Left hindlimb (tissue), 1 donor: Measurements from ENCODE around the gene HSFX2.
"Not testable (repeated sequence)": the region's sequence is repeated elsewhere in the genome, so short reads cannot be mapped to it uniquely, and the experiment has no call there.

Experiments
- DNase-seq: peaks from one replicate; pipeline ENCODE4 v3.0.0-alpha.2; 2018

HSFX2 gene

DNA sequence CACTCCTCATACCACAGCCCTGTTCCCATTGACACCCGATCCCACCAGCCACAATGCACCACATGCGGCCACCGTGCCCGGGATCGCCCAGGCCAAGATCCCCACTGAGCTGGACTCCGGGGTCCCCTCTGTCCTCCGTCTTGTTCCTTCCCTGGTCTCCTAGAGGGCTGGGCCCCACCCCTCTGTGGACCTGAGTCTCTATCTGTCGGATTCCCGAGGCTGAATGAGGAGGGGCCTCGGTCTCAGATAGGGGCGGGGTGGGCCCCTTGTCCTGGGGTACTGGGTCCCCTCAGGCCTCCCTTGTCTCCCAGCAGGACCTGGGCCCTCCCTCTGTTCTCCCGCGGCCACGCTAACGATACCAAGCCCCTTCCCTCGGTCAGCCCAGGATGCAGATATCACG is 9.5 kb downstream of the HSFX2 start:
- not testable (repeated sequence) for DNase-seq

GRCh38 chrX:149573456-149573855 is 21.7 kb downstream of the HSFX2 start:
- DNase-seq: not testable (repeated sequence)

DNA sequence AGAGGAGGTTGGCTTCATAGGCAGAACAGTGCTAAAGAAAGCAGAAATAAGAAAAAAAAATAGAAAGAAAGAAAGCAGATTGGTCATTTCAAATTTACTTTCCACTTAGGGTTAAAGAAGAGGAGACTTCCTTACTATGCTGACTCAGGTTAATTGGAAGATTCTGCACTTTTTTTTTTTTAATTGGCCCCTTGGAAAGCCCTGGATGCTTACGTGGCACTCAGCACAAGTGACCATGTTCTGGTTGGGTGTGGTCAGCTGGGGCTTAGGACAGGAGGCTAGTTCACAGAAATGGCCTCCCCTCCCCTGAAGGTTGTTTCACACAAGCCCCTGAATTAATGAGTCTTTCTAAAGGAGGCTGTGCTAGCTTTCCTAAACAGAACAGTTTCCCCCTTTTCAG is 22.4 kb downstream of the HSFX2 start:
- no peak for DNase-seq

- no peak for DNase-seq
Measured at GRCh38 chrX:149571770-149572169, 23.3 kb downstream of the HSFX2 start.

DNA sequence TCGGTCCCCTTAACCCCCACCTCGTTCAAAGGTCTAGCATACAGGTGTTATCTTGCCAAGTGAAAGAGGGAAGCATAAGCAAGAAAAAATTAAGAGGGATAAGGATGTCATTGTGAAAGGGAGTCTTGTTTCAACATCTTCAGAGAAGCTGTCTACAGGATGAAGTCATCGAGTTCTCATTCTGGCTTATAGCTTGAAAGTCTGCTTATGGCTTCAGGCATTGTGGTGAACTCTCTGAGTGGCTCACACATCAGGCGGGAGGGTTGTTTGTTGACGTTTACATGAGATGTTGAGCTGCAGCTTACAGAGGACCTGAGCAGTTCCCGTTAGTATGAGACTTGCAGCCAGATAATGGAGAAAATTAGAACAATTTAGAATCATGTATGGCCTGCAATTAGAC is 24.4 kb downstream of the HSFX2 start:
- no peak for DNase-seq

GRCh38 chrX:149569770-149570169 is 25.3 kb downstream of the HSFX2 start:
- no peak for DNase-seq

DNA sequence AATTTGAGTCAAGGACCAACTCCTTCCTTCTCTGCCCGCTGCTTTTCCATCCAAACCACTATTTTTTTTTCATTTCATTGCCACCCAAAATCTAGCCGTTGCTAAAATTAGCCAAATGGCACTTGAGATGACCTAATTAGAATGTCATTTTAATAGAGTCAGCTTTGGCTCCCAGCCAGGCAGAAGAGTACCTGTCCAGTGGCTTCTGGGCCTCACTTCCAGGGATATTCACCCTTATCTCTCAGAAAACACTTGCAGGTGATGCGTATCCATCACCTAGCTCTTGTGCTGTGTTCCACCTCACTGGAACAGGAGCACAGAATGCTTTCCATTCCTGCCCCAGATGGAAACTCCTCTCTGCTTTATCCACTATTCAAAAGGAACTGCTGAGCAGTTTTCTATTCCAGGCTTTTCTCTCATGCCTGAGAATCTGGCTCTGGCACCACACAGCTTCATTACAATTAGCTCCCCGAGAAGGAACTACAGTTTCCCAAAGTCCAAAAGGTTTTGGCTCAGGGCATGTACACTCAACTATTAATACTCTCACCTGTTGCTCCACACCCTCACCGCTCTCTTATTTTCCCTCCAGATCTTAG is 26.3 kb downstream of the HSFX2 start:
- no peak for DNase-seq

- DNase-seq: no peak
Measured at GRCh38 chrX:149567621-149568417, 27.3 kb downstream of the HSFX2 start.

DNA sequence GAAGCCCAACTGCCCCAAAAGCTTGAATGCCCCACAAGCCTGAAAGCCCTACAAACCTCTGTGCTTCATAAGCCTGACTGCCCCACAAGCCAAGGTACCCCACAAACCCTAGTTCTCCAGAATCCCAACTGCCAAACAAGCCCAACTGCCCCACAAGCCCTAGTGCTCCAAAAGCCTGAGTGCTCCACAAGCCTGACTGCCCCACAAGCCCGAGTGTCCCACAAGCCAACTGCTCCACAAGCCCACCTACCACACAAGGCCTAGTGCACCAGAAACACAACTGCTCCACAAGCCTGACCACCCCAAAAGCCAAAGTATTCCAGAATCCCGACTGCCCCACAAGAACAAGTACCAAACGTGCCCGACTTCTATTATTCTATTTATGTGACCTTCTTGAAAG is 31.8 kb downstream of the HSFX2 start:
- DNase-seq: no peak

GRCh38 chrX:149555251-149555650 is 39.9 kb downstream of the HSFX2 start:
- not testable (repeated sequence) for DNase-seq

- not testable (repeated sequence) for DNase-seq
Measured at GRCh38 chrX:149551939-149552248, 43.2 kb downstream of the HSFX2 start.

DNA sequence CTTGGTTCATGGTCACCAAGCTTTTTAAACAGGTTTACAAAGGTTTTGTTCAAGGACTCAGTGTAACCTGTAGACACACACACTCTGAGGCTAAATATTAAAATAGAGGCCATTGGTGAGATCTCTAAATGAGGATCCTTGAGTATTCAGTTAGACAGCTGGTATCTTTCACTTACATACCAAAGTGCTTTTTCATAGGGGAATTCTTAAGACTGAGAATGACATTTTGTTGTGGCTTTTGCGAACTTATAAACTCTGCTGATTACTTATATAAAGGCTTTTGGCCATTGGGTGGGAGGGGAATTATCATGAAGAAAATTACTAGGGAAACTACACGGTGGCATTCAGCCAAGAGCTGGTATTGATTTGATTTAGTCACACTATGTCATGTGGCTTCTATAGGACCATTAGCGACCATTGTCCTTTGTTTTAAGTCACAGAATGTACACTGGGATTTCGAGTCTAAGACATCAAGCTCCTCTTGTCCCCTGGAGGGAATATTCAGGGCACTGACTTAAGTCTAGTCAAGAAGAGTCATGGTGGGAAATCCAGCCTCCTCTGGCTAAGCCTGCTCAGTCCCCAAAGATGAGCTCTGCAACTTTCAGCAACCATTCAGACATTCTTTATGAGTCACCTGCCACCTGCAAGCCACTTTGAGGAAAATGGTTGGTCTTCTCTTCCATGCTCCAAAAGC is 43.7 kb downstream of the HSFX2 start:
- not testable (repeated sequence) for DNase-seq

GRCh38 chrX:149550454-149550853 is 44.7 kb downstream of the HSFX2 start:
- DNase-seq: not testable (repeated sequence)

DNA sequence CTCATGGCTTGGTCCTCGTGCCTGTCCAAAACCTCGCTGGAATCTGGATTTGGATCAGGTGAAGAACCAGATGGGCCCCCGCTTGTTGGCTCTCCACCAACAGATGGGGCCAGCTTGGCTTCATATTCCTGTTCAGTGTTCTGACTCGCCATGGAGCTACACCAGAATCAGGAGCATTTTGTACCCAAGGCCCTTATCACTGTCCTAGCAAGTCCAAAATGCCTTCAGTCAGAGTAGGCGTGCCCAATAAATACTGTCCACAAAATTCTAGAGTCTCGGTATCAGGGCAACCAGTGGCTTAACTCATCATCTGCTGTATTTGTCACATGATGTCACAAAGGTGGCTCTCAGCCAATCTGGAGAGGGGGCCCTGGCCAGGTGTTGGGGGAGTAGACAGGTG is 45.4 kb downstream of the HSFX2 start, which contains the start of gene HSFX3:
Gene HSFX3 (minus strand): TSS at position 224 of the 400 bp plus-strand sequence. CDS start 72 bp downstream, at position 152.
- DNase-seq: not testable (repeated sequence)

GRCh38 chrX:149547782-149548181 is 47.3 kb downstream of the HSFX2 start:
- DNase-seq: not testable (repeated sequence)

- not testable (repeated sequence) for DNase-seq
Measured at GRCh38 chrX:149546962-149547361, 48.2 kb downstream of the HSFX2 start.

- not testable (repeated sequence) for DNase-seq
Measured at GRCh38 chrX:149545545-149546543, 49.3 kb downstream of the HSFX2 start.
